NOMO-1 treated with DMSO at 0.1 percent for 48 hours (cell line): ENCODE measurements around the gene SMC3.
A peak's percentile ranks its signal among the peaks of the same experiment; 100 is the strongest.
"Not testable (repeated sequence)": the region's sequence is repeated elsewhere in the genome, so short reads cannot be mapped to it uniquely, and the experiment has no call there.

Experiments
- DNase-seq: peaks from one replicate; lab custom pipeline; 2025; ENCODE audit not compliant: unreplicated experiment; lab: John Stamatoyannopoulos, UW

Gene SMC3

GRCh38 chr10:110567201-110568054 is at the start of gene SMC3:
Gene SMC3, plus strand, starts transcription at chr10:110567695. Its CDS starts 122 bp downstream, at chr10:110567817.
- DNase-seq, result peak; percentile 89

DNA sequence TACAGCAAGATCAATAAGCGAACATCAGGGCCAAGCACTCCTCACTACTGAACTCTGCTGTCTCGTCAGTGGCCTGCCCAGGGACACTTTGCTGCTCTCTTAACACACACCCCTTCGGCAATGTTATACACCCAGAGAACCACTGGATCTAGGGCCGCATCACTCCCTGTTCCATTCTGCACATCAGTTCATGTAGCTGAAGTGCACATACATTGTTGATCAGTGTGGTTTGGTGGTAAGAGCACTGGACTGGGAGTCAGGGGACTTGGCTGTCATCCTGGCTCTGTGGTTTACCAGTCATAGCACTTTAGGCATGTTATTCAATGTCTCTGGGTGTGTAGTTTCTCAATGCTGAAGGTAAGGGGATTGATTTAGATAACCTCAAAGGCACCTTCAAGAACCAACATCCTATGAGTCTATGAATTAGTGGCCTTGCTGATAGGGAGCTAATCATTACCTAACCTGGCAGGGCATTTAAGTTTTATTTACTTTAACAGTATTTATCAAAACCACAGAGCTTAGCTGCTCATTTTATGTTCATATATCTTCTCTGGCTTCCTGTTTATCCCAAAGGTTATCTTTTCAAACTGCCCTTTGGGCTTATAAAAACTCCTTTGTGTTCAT is 45.0 kb upstream of the SMC3 start:
- no peak for DNase-seq

DNA sequence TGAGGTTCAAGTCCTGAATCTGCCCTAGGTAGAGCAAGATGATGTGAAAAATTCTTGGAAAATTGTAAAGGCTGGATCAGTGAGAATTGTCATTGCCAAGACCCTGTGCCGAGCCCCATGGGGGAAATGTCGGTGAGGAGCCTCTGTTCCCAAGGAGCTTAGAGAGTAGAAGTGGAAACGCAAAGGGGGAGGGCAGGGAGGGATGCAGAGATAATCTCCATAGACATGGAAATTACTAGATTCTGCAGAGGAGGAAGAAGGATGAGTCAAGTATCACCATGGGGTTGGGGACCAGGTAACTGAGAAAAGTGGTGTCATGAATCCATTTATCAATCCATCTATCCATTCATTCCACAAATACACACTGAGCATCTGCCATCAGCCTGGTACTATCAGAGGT is 43.8 kb upstream of the SMC3 start:
- no peak for DNase-seq

GRCh38 chr10:110524179-110524858 is 43.2 kb upstream of the SMC3 start:
- DNase-seq, result no peak

- no peak for DNase-seq
Measured at GRCh38 chr10:110524859-110525232, 42.6 kb upstream of the SMC3 start.

DNA sequence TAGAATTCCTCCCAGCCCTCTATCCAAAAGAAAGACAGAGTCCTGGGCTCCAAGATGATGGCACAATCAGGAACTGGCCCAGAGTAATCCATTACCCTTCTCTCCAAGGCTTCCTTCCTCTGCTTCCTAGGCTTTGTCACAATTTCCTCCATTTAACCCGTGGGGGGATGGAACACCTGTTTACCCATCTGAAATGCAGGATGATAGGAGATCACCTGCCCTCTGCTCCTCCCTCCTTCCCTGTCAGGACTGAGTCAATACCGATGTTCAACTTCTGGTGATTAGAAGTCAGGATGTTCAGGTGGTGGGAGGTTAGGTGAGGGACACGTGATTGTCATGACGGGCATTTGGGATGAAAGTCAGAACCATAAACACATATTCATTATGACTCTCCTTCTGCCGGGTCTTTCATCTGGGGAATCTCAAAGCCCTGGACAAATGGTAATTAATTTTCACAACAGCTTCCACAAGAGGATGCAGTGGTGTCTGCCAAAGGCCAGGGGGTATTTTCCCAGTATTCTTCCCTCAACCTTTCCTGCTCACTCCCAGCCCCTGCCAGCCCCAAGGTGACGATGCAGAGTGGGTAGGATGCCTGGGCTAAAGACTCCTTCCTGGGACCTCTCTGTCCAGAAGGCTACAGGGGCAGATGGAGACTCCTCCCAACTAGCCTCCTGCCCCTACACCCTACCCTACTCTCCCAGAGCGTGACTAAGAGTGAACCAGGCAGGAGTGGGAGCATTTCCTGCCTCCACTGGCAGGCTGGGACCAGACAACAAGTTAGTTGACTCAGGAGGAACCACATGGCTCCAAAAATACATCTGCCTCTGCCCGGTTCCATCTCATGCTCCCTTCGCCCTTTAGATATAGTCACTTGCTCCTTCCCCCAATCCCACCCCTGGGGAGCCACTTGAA is 41.9 kb upstream of the SMC3 start:
- no peak for DNase-seq

DNA sequence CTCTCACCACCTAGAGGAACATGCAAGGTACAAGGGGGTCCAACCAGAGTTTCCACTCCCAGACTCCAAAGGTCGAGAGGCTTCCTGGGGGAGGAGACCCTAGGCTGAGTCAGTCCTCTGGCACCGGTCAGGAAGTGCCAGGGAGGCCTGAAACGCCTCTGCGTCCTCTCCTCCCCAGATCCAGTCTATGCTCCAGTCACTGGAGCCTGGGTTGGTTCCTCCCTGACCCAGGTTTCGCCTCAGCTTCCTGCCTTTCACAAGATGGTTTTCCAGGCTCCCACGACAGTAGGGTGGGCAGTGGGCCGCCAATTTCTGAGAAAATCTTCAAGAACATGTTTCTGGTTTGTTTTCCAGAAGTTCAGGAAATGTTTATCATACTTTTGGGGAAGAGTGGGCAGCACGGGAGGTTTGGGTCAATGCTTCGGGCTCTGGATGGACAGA is 39.7 kb upstream of the SMC3 start:
- DNase-seq, result no peak

DNA sequence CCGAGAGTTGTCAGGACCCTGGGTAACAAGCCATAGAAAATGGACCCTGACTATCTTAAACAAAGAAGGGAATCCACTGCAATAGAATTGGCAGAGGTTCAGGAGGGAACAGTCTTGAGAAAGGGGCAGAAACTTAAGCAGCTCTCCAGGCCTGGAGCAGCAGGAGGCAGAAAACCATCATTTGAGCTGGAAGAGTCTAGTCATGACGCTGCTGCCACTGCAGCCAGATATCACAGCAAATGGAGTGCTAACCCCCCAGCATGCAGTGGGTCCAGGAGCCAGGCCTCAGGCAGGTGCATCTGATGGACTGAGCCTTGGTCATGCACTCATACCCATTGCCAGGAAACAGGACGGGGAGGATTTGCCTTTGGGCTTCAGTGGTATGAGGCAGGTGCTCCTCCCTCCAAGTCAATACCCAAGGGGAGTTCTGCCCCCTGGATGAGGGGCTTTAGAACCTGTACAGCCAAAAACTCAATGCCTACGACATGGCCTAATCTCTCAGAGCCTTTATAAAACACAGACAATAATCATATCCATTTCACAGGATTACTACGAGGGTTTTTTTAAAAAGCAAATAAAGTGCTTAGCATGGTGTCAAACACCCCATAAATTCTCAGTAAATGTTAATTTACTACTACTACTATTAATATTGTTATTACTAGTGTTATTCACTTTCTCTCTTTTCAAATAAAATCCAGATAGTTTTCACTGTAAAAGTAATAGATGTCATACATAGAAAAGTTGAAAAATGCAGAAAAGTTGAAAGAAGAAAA is 39.1 kb upstream of the SMC3 start:
- DNase-seq, result no peak

DNA sequence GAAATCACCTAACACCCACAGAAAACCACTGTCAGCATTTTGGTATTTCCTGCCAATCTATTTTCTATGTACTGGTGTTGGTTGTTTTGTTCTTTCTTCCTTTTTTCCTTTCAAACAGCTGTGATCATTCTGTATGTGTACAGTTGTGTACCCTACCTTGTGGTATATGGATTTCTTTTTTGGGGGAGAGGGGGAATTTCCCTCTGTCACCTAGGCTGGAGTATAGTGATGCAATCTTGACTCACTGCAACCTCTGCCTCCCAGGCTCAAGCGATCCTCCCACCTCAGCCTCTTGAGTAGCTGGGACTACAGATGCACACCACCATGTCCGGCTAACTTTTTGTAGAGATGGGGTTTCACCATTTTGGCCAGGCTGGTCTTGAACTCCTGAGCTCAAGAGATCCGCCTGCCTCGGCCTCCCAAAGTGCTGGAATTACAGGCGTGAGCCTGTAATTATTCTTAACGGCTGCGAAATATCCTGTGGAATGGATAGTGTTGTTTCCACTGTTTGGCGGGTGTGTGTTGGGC is 38.4 kb upstream of the SMC3 start:
- not testable (repeated sequence) for DNase-seq

- no peak for DNase-seq
Measured at GRCh38 chr10:110529596-110530011, 37.9 kb upstream of the SMC3 start.

GRCh38 chr10:110530131-110530831 is 37.2 kb upstream of the SMC3 start:
- DNase-seq, result no peak

- no peak for DNase-seq
Measured at GRCh38 chr10:110531687-110532086, 35.8 kb upstream of the SMC3 start.

DNA sequence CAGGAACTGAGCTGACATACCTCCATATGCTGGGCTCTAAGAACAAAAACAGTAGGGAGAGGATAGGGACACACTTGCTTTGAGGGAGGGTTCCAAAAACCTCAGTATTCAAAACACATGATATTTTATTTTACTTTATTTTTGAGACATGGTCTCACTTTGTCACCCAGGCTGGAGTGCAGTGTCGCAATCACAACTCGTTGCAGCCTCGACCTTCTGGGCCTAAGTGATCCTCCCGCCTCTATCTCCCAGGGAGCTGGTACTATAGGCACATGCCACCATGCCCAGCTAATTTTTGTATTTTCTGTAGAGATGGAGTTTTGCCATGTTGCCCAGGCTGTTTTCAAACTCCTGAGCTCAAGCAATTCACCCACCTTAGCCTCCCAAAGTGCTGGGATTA is 34.9 kb upstream of the SMC3 start:
- DNase-seq, result not testable (repeated sequence)

- DNase-seq, result no peak
Measured at GRCh38 chr10:110533149-110533548, 34.3 kb upstream of the SMC3 start.

- DNase-seq, result no peak
Measured at GRCh38 chr10:110534571-110534970, 32.9 kb upstream of the SMC3 start.

DNA sequence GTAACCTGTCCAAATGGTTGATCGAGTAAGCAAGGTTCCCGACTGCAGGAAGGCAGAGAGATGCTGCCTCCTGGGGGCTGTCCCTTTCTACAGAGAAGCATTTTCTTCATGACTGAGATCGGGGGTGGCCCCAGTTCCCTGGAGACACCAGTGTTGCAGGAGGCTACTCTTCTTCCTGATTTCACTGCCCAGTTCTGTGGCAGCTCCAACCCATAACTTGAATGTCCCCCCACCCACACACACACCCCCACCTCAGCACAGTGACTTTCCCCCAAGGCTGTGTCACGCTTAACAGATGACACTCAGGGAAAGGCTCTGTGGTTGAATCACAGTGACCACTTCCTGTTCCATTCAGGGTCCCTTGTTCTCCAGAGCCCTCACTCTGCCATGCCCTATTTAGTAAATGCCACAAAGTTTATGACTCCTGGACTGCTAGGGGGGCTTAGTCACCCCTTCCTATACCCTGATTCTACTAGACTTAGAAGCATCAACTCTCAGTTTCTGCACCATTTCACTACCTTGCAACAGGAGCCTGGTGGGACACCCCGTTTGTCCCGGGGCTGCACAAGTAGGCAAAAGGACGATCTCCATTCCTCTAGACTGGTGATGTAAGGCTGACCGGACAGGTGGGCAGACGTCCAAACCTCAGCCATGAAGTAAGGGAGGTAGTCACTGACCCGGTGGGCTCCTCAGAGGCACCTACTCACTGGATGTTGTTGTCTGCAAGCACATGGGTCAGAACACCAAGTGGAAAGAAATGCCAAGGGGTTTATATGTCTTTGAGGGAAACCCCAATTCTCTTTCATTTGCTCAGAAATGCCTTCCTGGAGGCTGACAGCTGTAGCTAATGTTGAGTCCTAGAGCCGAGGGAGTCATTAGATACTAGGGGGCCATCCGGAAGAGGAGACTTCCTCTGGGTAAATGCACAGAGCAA is 31.3 kb upstream of the SMC3 start:
- DNase-seq, result peak; percentile 72

- no peak for DNase-seq
Measured at GRCh38 chr10:110539091-110539490, 28.4 kb upstream of the SMC3 start.

DNA sequence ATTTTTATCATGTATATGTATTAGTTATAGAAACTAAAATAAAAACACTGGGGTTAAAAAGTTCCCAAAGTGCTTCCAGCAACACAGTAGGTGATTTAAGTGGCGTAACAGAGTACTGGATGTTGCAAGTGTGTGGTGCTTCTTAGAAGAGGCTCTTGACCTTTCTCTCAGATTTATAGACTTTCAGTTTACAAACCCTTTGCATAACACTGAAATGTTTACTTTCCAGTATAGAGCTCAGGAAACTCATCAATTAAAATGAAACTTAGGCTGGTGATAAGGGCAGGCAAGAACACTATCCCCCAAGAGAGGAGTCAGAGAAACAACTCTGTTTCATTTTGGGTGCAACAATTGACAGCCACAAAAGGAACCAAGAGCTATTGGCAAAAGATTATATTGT is 27.5 kb upstream of the SMC3 start:
- DNase-seq, result no peak
